ACC112 (cell line): Measurements from ENCODE around the gene HIF3A.

Experiments
- H2AFZ ChIP-seq: fragments of 200-600 bp; sonication (generic); one replicate; pipeline ENCODE4 v1.6.0; 2017; ENCODE audit warnings: antibody characterized with exemption, low read length; ENCODE audit not compliant: unreplicated experiment
- H3K27ac ChIP-seq: fragments of 200-600 bp; sonication (generic); 2 replicates; pipeline ENCODE4 v1.5.1; 2014; ENCODE audit warnings: low read depth, mild to moderate bottlenecking, antibody characterized with exemption, low read length, moderate library complexity
- H3K27me3 ChIP-seq: fragments of 200-600 bp; sonication (generic); 2 replicates; pipeline ENCODE4 v1.6.1; 2014; ENCODE audit warnings: mild to moderate bottlenecking, antibody characterized with exemption, low read length, moderate library complexity, mixed read lengths; ENCODE audit not compliant: insufficient read depth
- H3K36me3 ChIP-seq: fragments of 200-600 bp; sonication (generic); 2 replicates; pipeline ENCODE4 v1.6.1; 2016; ENCODE audit warnings: mild to moderate bottlenecking, antibody characterized with exemption, low read length, moderate library complexity, mixed read lengths; ENCODE audit not compliant: insufficient read depth
- H3K4me1 ChIP-seq: fragments of 200-600 bp; sonication (generic); one replicate; pipeline ENCODE4 v1.6.1; 2016; ENCODE audit warnings: low read length, mixed read lengths; ENCODE audit not compliant: insufficient read depth, unreplicated experiment, control insufficient read depth
- H3K4me3 ChIP-seq: fragments of 200-600 bp; sonication (generic); 2 replicates; pipeline ENCODE4 v1.5.1; 2014; ENCODE audit warnings: mild to moderate bottlenecking, low read depth, low read length
- H3K79me2 ChIP-seq: fragments of 200-600 bp; sonication (generic); one replicate; pipeline ENCODE4 v1.6.0; 2016; ENCODE audit warnings: low read length; ENCODE audit not compliant: control insufficient read depth, unreplicated experiment, insufficient read depth

HIF3A gene

DNA sequence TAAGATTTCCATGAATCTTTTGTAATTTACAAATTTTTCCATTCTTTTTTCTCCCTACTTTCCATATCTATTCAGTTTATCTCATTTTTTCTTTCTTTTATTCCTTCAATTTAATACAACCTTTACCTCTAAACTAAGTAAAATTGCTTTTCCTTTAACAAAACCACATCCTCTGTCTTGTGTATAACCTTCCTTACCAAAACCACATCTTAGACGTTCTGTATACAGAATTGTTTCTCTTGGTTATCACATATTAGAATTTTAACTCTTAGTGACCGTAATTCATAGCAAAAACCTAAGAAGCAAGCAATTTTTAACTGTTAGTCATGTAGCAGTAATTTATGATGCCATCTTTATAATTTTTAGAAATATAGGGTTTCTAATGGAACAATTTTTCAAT, 65.1 kb downstream of the HIF3A start:
- H2AFZ ChIP-seq: no peak overlapping the region
- H3K27ac ChIP-seq: no peak overlapping the region
- no peak overlapping the region for H3K4me3 ChIP-seq
- H3K4me1 ChIP-seq: peaks cover 14% of the 10 kb centered on the region
- peaks cover 26% of the 10 kb centered on the region for H3K79me2 ChIP-seq
- no peaks in the 10 kb centered on the region for H3K36me3 ChIP-seq
- no peaks in the 10 kb centered on the region for H3K27me3 ChIP-seq

DNA sequence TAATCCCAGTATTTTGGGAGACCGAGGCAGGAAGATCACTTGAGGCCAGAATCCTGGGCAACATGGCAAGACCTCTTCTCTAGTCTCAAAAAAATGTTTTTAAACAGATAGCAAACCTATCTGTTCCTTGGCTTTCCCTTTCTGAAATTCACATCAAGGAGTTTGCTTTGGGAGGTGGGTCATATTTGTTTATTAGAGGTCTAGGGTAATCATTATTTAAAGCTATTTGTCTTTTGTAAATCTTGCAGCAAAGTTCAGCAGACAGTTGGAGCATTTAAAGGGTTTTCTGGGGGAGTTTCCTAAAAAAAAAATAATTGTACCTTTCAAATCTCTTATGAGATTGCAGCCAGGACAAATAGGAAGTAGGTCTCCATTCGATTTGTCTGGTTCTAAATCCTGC, 67.5 kb downstream of the HIF3A start:
- no peak overlapping the region for H3K27ac ChIP-seq
- H3K79me2 ChIP-seq: peaks cover 9% of the 10 kb centered on the region
- no peaks in the 10 kb centered on the region for H3K36me3 ChIP-seq

DNA sequence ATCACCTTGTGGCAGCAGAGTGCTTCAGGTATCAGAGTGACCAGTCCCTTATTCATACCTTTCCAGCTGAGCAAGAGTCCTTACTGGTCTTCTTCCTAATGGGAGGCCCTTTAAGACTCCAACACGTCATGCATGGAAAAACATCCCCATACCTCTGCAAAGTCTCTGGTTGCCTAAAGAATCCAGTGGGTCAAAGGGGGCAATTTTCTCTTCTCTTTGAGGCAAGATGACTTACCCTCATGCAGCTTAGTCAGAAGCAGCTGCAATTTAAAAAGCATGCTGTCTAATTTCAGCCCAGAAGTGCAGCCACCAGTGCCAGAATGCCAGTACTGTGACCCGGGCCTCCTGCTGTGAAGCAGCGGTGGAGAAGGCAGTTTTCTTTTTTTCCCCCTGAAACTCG, 68.7 kb downstream of the HIF3A start:
- Histone ChIP-seq H3K4me1 (no peaks in the 10 kb centered on the region), H3K27ac (no peak overlapping the region), H2AFZ (no peak overlapping the region), H3K27me3 (no peaks in the 10 kb centered on the region), H3K4me3 (no peak overlapping the region), H3K36me3 (no peaks in the 10 kb centered on the region), H3K79me2 (peaks cover 13% of the 10 kb centered on the region)

More for the DNA sequence above, 67.5 kb downstream of the HIF3A start:
- Histone ChIP-seq H3K4me3 (no peak overlapping the region), H3K27me3 (no peaks in the 10 kb centered on the region), H2AFZ (no peak overlapping the region), H3K4me1 (no peaks in the 10 kb centered on the region)

DNA sequence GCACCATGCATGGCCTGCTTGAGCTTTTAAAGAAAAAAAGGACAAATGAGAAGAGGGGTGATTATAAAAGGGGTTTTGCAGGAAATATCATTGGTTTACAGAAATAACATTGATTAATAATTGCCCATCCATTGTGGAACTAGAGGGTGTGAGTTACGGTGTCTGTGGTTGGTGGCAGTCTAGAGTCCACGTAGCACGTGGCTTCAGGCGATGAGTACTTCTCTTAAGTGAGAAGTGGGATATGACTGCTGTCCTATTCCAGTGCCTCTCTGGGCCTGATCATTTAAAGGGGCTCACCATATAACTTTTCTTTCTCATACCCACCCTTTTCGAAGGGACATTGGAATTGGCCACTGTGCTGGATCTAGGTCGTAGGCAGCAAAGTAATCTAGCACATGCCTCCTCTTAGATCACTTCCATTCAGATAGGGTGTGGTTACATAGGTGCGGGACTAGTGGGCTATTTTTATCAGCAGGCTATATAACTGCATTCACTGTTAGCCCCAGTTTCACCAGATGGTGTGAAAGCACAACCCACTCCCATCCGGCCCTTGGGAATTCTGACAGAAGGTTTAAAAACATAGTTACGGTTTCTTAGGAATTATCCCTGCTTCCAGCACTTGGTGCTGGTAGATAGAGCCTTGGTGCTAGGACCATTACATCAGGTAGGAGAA, 69.9 kb downstream of the HIF3A start:
- no peak overlapping the region for H3K4me3 ChIP-seq
- peaks cover 19% of the 10 kb centered on the region for H3K79me2 ChIP-seq
- no peaks in the 10 kb centered on the region for H3K27me3 ChIP-seq
- no peak overlapping the region for H3K27ac ChIP-seq
- no peak overlapping the region for H2AFZ ChIP-seq
- H3K36me3 ChIP-seq: no peaks in the 10 kb centered on the region
- no peaks in the 10 kb centered on the region for H3K4me1 ChIP-seq

DNA sequence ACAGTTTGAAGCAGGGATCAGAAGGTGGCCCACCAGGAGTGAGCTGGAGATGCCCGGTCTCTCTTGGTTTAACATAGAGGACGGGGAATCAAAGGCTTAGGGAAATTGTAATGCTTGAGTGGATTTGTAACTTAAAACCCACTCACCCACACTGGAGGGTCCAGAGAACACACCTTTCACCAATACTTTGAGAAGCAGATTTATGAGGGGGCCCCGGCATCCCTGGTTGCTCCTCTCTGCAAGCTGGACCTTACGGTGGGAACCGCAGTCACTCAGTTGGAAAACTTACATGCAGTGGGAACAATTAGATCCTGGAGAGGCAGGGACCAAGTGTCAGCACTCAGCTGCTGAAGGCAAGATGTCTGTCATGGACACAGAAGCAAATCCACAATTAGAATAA, 70.6 kb downstream of the HIF3A start:
- H3K36me3 ChIP-seq: no peaks in the 10 kb centered on the region
- no peak overlapping the region for H3K27ac ChIP-seq
- peaks cover 20% of the 10 kb centered on the region for H3K79me2 ChIP-seq
- no peak overlapping the region for H3K4me3 ChIP-seq
- no peak overlapping the region for H2AFZ ChIP-seq
- H3K27me3 ChIP-seq: no peaks in the 10 kb centered on the region
- H3K4me1 ChIP-seq: peaks cover 2% of the 10 kb centered on the region

DNA sequence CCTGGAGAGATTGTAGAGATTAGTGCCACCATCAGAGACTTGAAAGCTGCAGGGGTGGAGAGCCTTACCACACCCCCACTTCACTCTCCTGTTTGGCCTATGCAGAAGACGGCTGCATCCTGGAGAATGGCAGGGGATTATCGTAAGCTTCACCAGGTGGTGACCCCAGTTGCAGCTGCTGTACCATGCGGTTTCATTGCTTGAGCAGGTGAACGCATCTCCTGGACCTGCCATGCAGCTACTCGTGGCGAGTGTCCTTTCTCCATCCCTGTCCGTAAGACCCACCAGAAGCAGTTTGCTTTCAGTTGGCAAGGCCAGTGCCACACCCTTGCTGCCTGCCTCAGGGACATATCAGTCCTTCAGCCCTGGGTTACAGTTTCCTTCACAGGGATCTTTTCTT, 71.3 kb downstream of the HIF3A start:
- H3K36me3 ChIP-seq: no peaks in the 10 kb centered on the region

DNA sequence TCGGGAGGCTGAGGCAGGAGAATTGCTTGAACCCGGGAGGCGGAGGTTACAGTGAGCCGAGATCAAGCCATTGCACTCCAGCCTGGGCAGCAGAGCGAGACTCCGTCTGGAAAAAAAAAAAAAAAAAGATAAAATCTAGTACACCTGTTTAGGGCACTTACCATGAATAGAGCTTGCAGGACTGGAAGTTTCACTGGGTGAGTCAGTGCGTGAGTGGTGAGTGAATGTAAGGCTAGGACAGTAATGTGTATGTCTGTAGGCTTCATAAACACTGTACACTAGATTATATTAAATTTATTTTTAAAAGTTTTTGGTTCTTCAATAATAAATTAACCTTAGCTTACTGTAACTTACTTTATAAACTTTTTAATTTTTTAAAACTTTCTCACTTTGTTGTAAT, 73.0 kb downstream of the HIF3A start:
- H3K36me3 ChIP-seq: no peaks in the 10 kb centered on the region
- H3K79me2 ChIP-seq: peaks cover 29% of the 10 kb centered on the region
- no peak overlapping the region for H3K4me3 ChIP-seq
- no peaks in the 10 kb centered on the region for H3K27me3 ChIP-seq
- no peak overlapping the region for H2AFZ ChIP-seq
- no peak overlapping the region for H3K27ac ChIP-seq
- peaks cover 19% of the 10 kb centered on the region for H3K4me1 ChIP-seq

More for the DNA sequence above, 71.3 kb downstream of the HIF3A start:
- Histone ChIP-seq H3K4me1 (peaks cover 9% of the 10 kb centered on the region), H3K27ac (no peak overlapping the region), H3K27me3 (no peaks in the 10 kb centered on the region), H3K79me2 (peaks cover 25% of the 10 kb centered on the region), H3K4me3 (no peak overlapping the region), H2AFZ (no peak overlapping the region)

DNA sequence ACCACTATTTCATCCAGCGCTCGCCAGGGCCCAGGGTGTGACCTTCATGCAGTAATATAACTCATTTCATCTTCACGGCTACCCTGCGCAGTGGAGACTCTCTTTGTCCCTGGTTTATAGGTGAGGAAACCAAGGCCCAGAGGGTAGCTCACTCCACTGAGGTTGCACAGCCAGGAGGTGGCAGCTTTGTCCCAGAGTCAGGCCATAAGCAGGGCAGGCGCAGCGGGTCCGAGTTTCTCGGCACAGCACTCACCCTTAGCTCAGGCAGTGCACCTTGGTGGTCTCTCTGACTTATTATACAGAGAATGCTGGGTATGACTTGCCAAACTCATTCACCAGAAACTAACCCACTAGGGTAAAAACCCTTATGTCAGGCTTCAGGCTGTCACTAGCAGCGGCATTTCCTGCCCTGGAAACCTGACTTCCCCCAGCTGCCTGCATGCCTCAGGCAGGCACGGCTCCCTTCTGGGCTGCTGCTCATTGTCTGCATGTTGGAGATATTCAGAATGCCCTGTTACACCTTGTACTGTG, 74.6 kb downstream of the HIF3A start:
- H3K36me3 ChIP-seq: no peaks in the 10 kb centered on the region
- H3K4me1 ChIP-seq: peaks cover 19% of the 10 kb centered on the region
- no peaks in the 10 kb centered on the region for H3K27me3 ChIP-seq
- no peak overlapping the region for H3K4me3 ChIP-seq
- no peak overlapping the region for H2AFZ ChIP-seq
- H3K27ac ChIP-seq: no peak overlapping the region
- peaks cover 30% of the 10 kb centered on the region for H3K79me2 ChIP-seq

DNA sequence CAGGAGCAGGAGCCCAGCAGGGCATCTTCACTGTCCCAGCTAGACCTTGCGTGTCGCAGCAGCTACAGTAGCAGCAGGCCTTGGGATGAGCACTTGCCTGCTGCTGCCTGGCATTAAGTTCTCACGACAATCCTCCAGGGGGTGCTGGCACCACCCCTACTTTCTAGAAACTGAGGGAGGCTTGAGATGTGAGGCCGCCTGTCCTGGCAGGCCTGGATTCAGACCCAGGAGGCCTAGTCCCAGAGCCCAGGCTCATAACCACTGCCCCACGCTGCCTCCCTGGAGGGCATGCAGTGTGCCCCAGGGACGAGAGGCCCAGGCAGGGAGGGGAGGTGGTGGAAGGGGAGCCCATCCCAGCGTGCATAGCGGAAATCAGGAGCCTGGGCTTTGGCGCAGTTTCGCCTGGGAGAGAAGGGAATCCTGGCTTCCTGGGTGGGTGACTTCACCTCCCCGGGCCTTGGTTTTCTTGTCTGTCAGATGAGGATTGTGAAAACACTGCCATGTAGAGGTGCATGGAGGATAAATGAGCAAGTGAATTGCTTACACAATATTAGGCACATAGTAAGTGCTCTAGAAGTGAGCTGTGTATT, 76.2 kb downstream of the HIF3A start:
- no peak overlapping the region for H3K4me3 ChIP-seq
- peaks cover 23% of the 10 kb centered on the region for H3K4me1 ChIP-seq
- H3K36me3 ChIP-seq: no peaks in the 10 kb centered on the region
- H3K27ac ChIP-seq: peak overlapping the region; percentile 56
- peaks cover 28% of the 10 kb centered on the region for H3K79me2 ChIP-seq
- H2AFZ ChIP-seq: no peak overlapping the region
- no peaks in the 10 kb centered on the region for H3K27me3 ChIP-seq

DNA sequence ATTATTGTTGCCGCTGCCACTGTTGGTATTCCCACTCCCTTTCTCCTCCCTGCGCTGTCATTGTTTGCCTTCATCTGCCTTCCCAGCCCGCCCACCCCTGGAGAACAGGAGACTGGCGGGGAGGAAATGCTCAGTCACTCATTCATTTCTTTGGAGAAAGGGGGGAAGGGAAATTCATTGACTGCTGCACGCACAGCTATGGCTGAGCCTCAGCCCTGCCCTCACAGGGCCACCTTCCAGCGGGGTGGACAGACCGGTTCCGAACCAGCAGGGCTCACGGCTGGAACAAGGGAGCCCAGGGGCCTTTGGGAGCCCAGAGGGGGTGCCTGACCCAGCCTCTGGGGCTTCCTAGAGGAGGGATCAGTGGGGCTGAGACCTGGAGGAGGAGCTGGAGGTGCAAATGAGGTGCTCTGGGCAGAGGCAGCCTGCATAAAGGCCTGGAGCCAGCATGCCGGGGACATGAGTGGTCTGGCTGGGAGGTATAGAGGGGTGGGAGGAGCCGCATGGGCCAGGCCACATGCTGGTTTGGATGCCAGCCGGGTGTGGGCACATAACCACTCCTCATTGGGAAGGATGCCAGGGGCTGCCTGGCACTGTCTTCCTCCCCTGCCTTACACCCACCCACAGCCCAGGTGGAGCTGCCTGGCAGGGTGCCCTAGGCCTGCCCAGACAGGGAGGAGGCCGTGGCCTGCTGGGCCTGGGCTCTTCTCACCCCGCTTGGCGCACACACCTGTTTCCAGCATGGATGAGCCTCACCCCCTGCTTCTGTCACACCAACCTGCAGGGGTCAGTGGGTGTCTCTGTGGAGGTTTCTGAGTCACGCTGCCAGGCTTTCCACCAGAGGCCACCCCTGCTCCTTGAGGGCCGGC, 76.9 kb downstream of the HIF3A start:
- H3K4me3 ChIP-seq: no peak overlapping the region
- no peaks in the 10 kb centered on the region for H3K27me3 ChIP-seq
- H3K27ac ChIP-seq: peak overlapping the region; percentile 65
- H2AFZ ChIP-seq: no peak overlapping the region
- H3K79me2 ChIP-seq: peaks cover 28% of the 10 kb centered on the region
- H3K36me3 ChIP-seq: no peaks in the 10 kb centered on the region
- H3K4me1 ChIP-seq: peaks cover 29% of the 10 kb centered on the region
